GM12891 (cell line): ENCODE measurements around the gene PTPN14.

Experiments used
- PAX5 ChIP-seq: IDR thresholded peaks from 2 replicates; pipeline ENCODE4 v1.6.1; 2011; ENCODE audit warnings: low read length, moderate library complexity, mild to moderate bottlenecking; ENCODE audit not compliant: insufficient read depth, severe bottlenecking
- POLR2A ChIP-seq: IDR thresholded peaks from 2 replicates; pipeline ENCODE4 v1.6.1; 2011; ENCODE audit warnings: low read depth, low read length, control low read depth
- POLR2AphosphoS5 ChIP-seq: IDR thresholded peaks from 2 replicates; pipeline ENCODE4 v1.6.1; 2011; ENCODE audit warnings: low read depth, low read length, control low read depth
- POU2F2 ChIP-seq: IDR thresholded peaks from 2 replicates; pipeline ENCODE4 v1.6.1; 2011; ENCODE audit warnings: low read depth, mild to moderate bottlenecking, control low read depth, low read length, moderate library complexity
- SPI1 ChIP-seq: IDR thresholded peaks from 2 replicates; pipeline ENCODE4 v1.6.1; 2011; ENCODE audit warnings: low read depth, low read length, control low read depth
- TAF1 ChIP-seq: IDR thresholded peaks from 2 replicates; pipeline ENCODE4 v1.6.1; 2011; ENCODE audit warnings: low read depth, low read length, control low read depth

DNA sequence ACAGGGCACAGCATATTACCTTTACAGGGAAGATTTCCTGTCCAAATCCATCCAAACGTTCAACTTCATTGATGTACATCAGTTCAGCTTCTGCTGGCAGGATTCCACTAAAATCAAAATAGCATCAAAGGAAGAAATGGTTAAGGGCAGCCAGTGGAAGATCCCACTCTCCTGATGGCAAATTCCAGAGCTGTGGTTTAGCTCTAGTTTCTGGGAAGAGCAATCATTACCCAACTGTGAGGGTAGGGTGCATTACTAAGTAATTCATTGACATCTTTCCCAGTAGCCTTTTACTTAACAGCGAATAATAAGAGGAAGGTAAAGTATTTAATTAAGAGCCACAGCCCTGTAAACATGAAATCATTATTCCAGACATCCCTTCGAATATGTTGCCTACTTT, 149.7 kb downstream of the PTPN14 start:
- no peak for TF ChIP-seq POLR2AphosphoS5
- no peak for TF ChIP-seq POLR2A
- TF ChIP-seq PAX5, result no peak
- TF ChIP-seq TAF1, result no peak
- no peak for TF ChIP-seq SPI1
- TF ChIP-seq POU2F2, result no peak
